ENCODE data around the gene CHL1.
A peak's percentile ranks its signal among the peaks of the same experiment; 100 is the strongest.

Gene CHL1

GRCh38 chr3:394775-395174 is 198.2 kb downstream of the CHL1 start:
- TF ChIP-seq CTCF (IDR thresholded peaks at IDR 0.05; ENCODE audit: low read length, missing control alignments) = no peak
- DNase-seq (ENCODE audit: low read depth) = no peak
- no peak overlapping the region for H3K4me3 ChIP-seq (replicated peaks; ENCODE audit: low read depth, low read length)

DNA sequence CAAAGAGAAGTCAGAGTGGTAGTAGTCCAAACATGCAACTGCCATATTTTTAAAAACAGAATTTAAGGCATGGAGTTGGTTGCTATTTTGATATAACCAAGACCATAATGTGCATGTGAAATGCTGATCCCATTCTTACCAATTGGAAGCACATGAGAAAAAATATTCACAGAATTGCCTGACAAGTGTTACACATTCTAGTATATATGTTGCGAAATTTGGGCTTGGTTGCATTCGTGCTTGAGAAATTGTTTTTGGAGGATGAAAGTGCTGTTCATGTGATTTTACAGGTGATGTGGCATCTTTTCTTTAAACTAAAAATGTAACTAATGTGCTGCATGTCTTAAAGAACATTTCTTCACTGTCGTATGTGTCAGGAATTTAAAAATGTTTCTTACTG is 199.7 kb downstream of the CHL1 start:
- no peak overlapping the region for H3K4me3 ChIP-seq (replicated peaks; ENCODE audit: low read depth, low read length)
- TF ChIP-seq CTCF (IDR thresholded peaks at IDR 0.05; ENCODE audit: low read length, missing control alignments) = no peak
- no peak for DNase-seq (ENCODE audit: low read depth)

DNA sequence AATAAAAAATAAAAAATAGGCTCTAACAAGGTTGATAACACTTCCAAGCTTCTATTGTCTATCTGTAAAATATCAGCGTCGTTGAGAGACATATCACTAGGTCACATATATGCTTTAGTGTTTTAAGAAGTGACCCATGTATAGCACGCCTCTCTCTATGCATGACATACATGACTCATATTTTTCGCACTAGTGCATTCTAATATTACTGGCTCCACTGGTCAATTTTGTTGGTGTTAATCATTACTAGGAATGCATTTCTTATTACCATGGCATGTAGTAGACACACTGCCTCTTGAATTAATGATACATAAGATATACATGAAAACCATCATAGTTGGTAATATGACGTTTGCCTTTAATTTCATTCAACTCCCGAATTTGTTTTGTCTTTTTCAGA is 203.1 kb downstream of the CHL1 start:
- DNase-seq (ENCODE audit: low read depth) = no peak
- TF ChIP-seq CTCF (IDR thresholded peaks at IDR 0.05; ENCODE audit: low read length, missing control alignments) = no peak
- H3K4me3 ChIP-seq (replicated peaks; ENCODE audit: low read depth, low read length) = no peak overlapping the region

- no peak for TF ChIP-seq CTCF (IDR thresholded peaks at IDR 0.05; ENCODE audit: low read length, missing control alignments)
- H3K4me3 ChIP-seq (replicated peaks; ENCODE audit: low read depth, low read length) = no peak overlapping the region
- DNase-seq (ENCODE audit: low read depth) = no peak
These were observed 207.3 kb downstream of the CHL1 start for GRCh38 chr3:403826-404225.

- no peak for DNase-seq (ENCODE audit: low read depth)
- TF ChIP-seq CTCF (IDR thresholded peaks at IDR 0.05; ENCODE audit: low read length, missing control alignments) = no peak
- H3K4me3 ChIP-seq (replicated peaks; ENCODE audit: low read depth, low read length) = no peak overlapping the region
These were observed 212.4 kb downstream of the CHL1 start for GRCh38 chr3:409011-409410.

DNA sequence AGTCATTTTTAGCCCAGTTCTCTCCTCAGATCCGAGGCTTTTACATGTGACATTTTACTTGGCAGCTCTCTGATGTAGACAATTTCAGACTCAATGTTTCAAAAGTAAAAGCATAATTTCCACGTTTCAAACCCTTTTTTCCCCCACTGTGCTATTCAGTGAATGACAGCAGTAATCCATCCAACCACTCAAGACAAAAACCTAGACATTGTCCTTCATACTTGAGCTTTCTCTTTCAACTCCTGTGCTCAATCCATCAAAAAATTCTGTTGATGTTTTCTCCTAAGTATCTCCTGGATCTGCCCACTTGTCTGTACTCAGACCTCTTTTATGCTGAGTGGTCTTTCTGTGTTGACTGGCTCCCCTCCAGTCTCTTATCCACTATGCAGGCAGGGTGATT is 214.7 kb downstream of the CHL1 start:
- no peak for DNase-seq (ENCODE audit: low read depth)
- TF ChIP-seq CTCF (IDR thresholded peaks at IDR 0.05; ENCODE audit: low read length, missing control alignments) = no peak
- H3K4me3 ChIP-seq (replicated peaks; ENCODE audit: low read depth, low read length) = no peak overlapping the region

DNA sequence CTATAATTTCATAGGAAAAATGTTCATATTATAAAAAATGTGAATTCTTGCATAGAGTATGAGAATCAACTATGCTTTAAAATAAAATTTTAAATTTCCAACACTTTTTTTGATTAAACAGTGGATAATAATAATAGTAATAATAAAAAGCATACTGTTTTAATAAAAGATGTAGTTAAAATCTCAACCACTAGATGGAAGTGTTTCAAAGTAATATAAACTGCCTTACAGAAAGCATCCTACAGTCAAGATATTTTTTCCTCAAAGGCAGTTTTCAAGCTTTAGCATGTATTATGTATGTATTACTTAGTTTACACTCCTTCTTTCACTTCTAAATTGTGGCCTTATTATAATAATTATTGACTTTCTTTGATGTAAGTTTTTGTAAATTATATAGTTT is 217.5 kb downstream of the CHL1 start:
- peak; percentile 19 for DNase-seq (ENCODE audit: low read depth)

More for the DNA sequence above, 217.5 kb downstream of the CHL1 start:
- TF ChIP-seq CTCF (IDR thresholded peaks at IDR 0.05; ENCODE audit: low read length, missing control alignments) = peak; percentile 27
- H3K4me3 ChIP-seq (replicated peaks; ENCODE audit: low read depth, low read length) = no peak overlapping the region

All from fibroblast of pulmonary artery (primary cell).